ENCODE results near the gene PDPK1. TPM values are rescaled to one million over a fixed set of nuclear protein-coding genes. Genes with fewer than 3 reads are reported as not detected.
"Not testable (repeated sequence)": the region's sequence is repeated elsewhere in the genome, so short reads cannot be mapped to it uniquely, and the experiment has no call there.

PDPK1 gene
- total RNA-seq, 1 donor from 2014 or later = 27.0 TPM

DNA sequence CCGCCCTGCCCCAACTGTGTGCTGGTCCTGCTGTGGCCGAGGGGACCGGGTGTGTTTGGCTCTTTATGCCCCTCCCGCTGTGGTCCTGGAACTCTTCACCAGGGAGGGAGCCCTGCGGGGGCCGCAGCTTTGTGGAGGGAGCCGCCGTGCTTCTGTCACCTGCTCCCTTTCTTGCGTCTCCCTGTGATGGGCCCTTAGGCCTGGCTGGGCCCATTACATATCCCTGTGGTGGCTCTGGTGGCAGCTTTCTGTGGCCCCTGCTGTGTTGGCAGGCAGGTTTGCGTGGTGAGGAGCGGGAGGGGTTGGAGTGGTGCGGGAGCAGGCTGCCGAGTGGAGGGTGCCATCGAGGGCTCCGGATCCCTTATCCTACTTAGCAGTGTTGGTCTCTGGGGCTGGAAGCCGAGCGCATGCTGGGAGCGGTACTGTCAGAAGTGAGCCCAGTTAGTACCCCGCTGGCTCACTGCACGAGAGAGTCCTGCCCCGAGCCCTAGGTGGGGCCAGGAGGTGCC is 60.4 kb downstream of the PDPK1 start:
- DNase-seq (ENCODE audit: low read depth) = no peak
- Histone ChIP-seq H3K27me3 (ENCODE audit: control insufficient read depth, insufficient read depth, low read length) (no peaks in the 10 kb centered on the region), H3K4me3 (ENCODE audit: low read depth, low read length) (no peak overlapping the region), H3K36me3 (ENCODE audit: control insufficient read depth, insufficient read depth, low read length) (no peaks in the 10 kb centered on the region)
- TF ChIP-seq, protein P1, sequence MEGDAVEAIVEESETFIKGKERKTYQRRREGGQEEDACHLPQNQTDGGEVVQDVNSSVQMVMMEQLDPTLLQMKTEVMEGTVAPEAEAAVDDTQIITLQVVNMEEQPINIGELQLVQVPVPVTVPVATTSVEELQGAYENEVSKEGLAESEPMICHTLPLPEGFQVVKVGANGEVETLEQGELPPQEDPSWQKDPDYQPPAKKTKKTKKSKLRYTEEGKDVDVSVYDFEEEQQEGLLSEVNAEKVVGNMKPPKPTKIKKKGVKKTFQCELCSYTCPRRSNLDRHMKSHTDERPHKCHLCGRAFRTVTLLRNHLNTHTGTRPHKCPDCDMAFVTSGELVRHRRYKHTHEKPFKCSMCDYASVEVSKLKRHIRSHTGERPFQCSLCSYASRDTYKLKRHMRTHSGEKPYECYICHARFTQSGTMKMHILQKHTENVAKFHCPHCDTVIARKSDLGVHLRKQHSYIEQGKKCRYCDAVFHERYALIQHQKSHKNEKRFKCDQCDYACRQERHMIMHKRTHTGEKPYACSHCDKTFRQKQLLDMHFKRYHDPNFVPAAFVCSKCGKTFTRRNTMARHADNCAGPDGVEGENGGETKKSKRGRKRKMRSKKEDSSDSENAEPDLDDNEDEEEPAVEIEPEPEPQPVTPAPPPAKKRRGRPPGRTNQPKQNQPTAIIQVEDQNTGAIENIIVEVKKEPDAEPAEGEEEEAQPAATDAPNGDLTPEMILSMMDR (IDR thresholded peaks at IDR 0.05; ENCODE audit: insufficient read depth, low read length, poor library complexity, severe bottlenecking) = no peak

- DNase-seq (ENCODE audit: low read depth) = no peak
- H3K36me3 ChIP-seq (ENCODE audit: control insufficient read depth, insufficient read depth, low read length) = no peaks in the 10 kb centered on the region
- no peak overlapping the region for H3K4me3 ChIP-seq (ENCODE audit: low read depth, low read length)
- no peaks in the 10 kb centered on the region for H3K27me3 ChIP-seq (ENCODE audit: control insufficient read depth, insufficient read depth, low read length)
- TF ChIP-seq, protein P1 (IDR thresholded peaks at IDR 0.05; ENCODE audit: insufficient read depth, low read length, poor library complexity, severe bottlenecking) = no peak
These were observed 60.9 kb downstream of the PDPK1 start for GRCh38 chr16:2598723-2599122.

DNA sequence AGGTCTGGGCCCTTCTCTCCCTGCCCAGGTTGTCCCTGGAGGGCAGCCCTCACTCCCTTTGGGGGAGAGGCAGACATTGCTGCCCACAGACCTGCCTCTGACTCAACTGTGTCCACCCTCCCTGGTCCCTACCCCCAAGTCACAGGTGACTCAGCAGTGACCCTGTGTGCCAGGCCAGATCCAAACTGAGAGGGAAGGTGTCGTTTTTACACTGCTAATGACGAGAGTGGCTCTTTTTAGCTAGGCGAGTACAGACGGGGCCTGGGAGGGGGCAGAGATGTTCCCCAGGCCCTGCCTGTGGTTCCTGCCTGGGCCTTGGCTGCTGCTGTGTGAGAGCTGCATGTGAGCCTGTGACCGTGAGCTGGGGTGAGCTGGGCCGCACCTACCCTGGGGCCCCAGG is 61.3 kb downstream of the PDPK1 start:
- not testable (repeated sequence) for H3K4me3 ChIP-seq (ENCODE audit: low read depth, low read length); H3K36me3 ChIP-seq (ENCODE audit: control insufficient read depth, insufficient read depth, low read length); DNase-seq (ENCODE audit: low read depth); H3K27me3 ChIP-seq (ENCODE audit: control insufficient read depth, insufficient read depth, low read length)

- not testable (repeated sequence) for H3K27me3 ChIP-seq (ENCODE audit: control insufficient read depth, insufficient read depth, low read length); DNase-seq (ENCODE audit: low read depth); H3K4me3 ChIP-seq (ENCODE audit: low read depth, low read length); H3K36me3 ChIP-seq (ENCODE audit: control insufficient read depth, insufficient read depth, low read length)
These were observed 62.0 kb downstream of the PDPK1 start for GRCh38 chr16:2599785-2600184.

DNA sequence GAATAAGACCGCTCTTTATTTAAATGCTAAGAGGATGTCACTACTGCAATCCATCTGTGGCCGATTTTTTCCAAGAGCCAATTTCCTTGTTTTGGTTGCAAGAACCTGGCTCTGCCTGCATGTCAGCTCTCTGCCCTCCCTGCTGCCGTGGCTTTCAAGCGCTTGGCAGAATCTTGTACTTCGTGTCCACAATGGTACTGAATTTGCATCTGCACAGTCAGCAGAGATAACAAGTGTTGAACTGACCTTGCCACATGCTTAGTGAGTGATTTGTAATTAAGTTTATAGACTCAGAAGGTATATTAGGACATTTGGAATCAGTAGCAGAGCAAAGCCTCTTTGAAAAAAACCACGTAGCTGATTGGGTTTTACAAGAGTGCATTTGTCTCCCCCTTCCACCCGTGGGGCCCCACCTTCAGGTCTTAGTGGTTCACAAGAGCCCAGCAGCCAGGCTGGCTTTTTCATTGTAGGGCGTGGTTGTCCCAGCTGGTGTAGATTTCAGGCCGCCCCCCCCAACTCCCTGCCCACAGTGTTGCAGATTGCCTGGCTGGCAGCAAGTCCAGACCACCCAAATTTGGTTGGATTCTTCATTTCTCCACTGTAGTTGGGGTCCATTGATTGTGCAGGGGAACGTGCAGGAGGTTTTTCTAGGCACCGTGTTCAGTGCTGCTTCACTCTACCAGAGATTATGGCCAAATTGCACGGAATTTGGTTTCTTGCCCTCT is 63.6 kb downstream of the PDPK1 start:
- H3K4me3 ChIP-seq (ENCODE audit: low read depth, low read length); H3K27me3 ChIP-seq (ENCODE audit: control insufficient read depth, insufficient read depth, low read length); H3K36me3 ChIP-seq (ENCODE audit: control insufficient read depth, insufficient read depth, low read length); DNase-seq (ENCODE audit: low read depth): not testable (repeated sequence)

DNA sequence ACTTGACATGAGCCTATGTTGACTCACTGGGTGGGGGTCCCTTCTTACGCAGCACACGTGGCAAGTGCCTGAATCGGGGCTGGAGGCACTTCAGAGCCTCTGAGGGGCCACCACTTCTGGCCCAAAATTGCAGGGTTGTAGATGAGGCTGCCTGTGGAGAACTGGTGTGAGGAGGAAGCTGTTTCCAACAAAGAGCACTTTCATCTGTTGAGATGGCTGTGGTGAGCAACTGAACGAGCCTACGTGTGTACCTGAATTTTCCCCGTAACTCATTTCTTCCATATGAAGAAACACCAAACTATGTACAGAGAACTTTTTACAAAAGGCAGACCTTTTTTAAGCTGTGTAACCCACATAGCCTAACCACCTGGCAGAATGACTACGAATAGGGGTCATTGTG is 64.4 kb downstream of the PDPK1 start:
- not testable (repeated sequence) for H3K4me3 ChIP-seq (ENCODE audit: low read depth, low read length); DNase-seq (ENCODE audit: low read depth); H3K36me3 ChIP-seq (ENCODE audit: control insufficient read depth, insufficient read depth, low read length); H3K27me3 ChIP-seq (ENCODE audit: control insufficient read depth, insufficient read depth, low read length)

- H3K4me3 ChIP-seq (ENCODE audit: low read depth, low read length) = peak overlapping the region; percentile 84
- TF ChIP-seq, protein P1 (IDR thresholded peaks at IDR 0.05; ENCODE audit: insufficient read depth, low read length, poor library complexity, severe bottlenecking) = no peak
- DNase-seq (ENCODE audit: low read depth) = peak; percentile 87
- H3K27me3 ChIP-seq (ENCODE audit: control insufficient read depth, insufficient read depth, low read length) = no peaks in the 10 kb centered on the region
- no peaks in the 10 kb centered on the region for H3K36me3 ChIP-seq (ENCODE audit: control insufficient read depth, insufficient read depth, low read length)
These were observed 65.6 kb downstream of the PDPK1 start for GRCh38 chr16:2603165-2604015.

DNA sequence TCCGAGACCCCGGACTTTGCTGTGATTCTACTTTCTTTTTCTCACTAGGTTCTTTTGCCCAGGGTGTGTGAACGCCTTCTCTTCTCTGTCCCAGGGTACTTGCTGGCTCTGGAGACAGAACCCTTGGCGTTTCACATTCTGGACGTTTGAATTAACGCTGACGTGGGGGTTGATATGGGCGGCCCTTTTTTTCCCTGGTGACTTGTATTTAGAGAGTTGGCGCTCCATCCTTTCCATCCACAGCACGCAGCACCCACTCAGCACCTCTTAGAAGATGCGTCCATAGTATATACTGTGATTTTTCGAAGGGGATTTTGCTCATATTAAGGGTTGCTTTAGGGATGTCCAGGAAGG is 66.2 kb downstream of the PDPK1 start:
- not testable (repeated sequence) for DNase-seq (ENCODE audit: low read depth); H3K36me3 ChIP-seq (ENCODE audit: control insufficient read depth, insufficient read depth, low read length); H3K27me3 ChIP-seq (ENCODE audit: control insufficient read depth, insufficient read depth, low read length)
- peak overlapping the region; percentile 84 for H3K4me3 ChIP-seq (ENCODE audit: low read depth, low read length)

GRCh38 chr16:2606820-2607219 is 69.0 kb downstream of the PDPK1 start:
- not testable (repeated sequence) for H3K4me3 ChIP-seq (ENCODE audit: low read depth, low read length); DNase-seq (ENCODE audit: low read depth); H3K27me3 ChIP-seq (ENCODE audit: control insufficient read depth, insufficient read depth, low read length); H3K36me3 ChIP-seq (ENCODE audit: control insufficient read depth, insufficient read depth, low read length)

- not testable (repeated sequence) for DNase-seq (ENCODE audit: low read depth); H3K4me3 ChIP-seq (ENCODE audit: low read depth, low read length); H3K36me3 ChIP-seq (ENCODE audit: control insufficient read depth, insufficient read depth, low read length); H3K27me3 ChIP-seq (ENCODE audit: control insufficient read depth, insufficient read depth, low read length)
These were observed 71.5 kb downstream of the PDPK1 start for GRCh38 chr16:2609345-2609744.

All from kidney epithelial cell (primary cell).